ENCODE measurements around the gene PBX1.

DNA sequence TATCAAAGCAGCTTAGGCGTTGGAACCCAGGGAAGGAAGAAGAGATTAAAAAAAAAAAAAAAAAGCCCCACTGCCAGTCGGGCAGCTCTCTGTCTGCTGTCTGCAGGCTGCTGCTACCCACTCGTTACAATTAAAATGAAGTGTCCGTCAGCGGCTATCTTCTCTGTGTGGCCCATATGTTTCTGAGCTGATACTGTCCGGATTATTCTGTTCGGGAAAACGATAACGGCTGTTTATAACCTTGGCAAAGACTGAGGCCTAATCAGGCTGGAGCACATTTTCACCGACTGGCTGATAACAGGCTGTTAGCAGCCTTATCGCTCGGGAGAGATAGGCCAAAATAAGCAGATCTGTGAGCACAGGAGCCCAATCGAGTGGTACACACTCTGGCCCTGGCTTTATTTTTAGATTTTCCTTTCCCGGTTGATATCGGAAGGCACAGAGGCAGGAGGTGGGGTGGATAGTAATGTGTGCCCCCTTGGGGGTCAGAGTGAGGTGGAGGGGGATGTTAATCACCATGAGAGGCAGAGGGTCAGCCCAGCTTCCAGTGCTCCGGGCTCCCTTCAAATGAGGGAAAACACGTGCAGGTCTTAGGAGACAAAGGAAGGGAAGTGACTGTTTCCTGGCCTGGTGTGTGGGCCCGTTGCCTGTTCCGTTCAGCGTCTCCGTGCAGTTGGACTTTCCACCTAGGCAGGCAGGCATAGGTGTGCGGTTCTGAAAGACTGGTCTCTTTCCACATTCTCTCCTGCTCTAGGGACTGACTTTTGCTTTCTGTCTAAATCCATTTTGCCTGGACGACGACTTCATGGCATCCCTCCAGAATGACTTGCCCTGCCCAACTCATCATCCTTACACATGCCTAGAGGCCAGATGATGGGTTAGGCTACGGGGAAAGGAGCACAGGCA is 153.4 kb downstream of the PBX1 start:
- TF ChIP-seq POLR2A (IDR thresholded peaks at IDR 0.05; ENCODE audit: low read depth, low read length), result no peak
- no peak for TF ChIP-seq POLR2AphosphoS5 (IDR thresholded peaks at IDR 0.05; ENCODE audit: low read depth, low read length)
- TF ChIP-seq TAF1 (IDR thresholded peaks at IDR 0.05; ENCODE audit: low read depth, low read length), result no peak
- no peak for TF ChIP-seq SPI1 (IDR thresholded peaks at IDR 0.05; ENCODE audit: low read depth, low read length)
- TF ChIP-seq PAX5 (IDR thresholded peaks at IDR 0.05; ENCODE audit: insufficient read depth, low read length, severe bottlenecking), result no peak
- TF ChIP-seq POU2F2 (IDR thresholded peaks at IDR 0.05; ENCODE audit: low read depth, low read length), result no peak

Data from GM12891 (cell line).